HCT116 (cell line): ENCODE measurements around the gene IL3RA. TPM values are rescaled to one million over a fixed set of nuclear protein-coding genes. Genes with fewer than 3 reads are reported as not detected.

Experiments used
- ATAC-seq: fragments of 200-7000 bp; cut with Tn5 transposase; 2 replicates; pipeline ENCODE4 v1.9.1; 2020; ENCODE audit warnings: mild to moderate bottlenecking, moderate library complexity
- BruUV-seq: library from RNA; stranded (reverse); fragments of 400-500 nt; replicated peaks from 2 replicates; lab custom pipeline; 2021; lab: Mats Ljungman, UMichigan
- CTCF ChIA-PET: fragments of 300-600 bp; sonication (Branson Sonifier 250); formaldehyde crosslinking; loops from one replicate; lab custom pipeline; 2021; ENCODE audit warnings: antibody characterized with exemption; lab: Charles Lee
- POLR2A ChIA-PET: fragments of 300-600, 350-600 bp; sonication (Branson Sonifier 250); formaldehyde crosslinking; loops from one replicate; lab custom pipeline; 2021; ENCODE audit warnings: antibody characterized with exemption; lab: Charles Lee
- RAD21 ChIA-PET, 2 experiments: fragments of 300-600 bp; sonication (Branson Sonifier 250); formaldehyde crosslinking; loops; one replicate each; lab custom pipeline; 2023; ENCODE audit warnings: low total read pairs in 2 of 2; ENCODE audit not compliant: uncharacterized antibody in 2 of 2, unreplicated experiment in 2 of 2, low non-redundant PET in 1 of 2; lab: Charles Lee
- DNase-seq: peaks from one replicate; pipeline ENCODE4 v3.0.0-alpha.2; 2010; ENCODE audit warnings: low read depth, low spot score
- H2AFZ ChIP-seq: fragments of 200-600 bp; shearing (Covaris generic), sonication (generic); 2 replicates; pipeline ENCODE4 v1.6.1; 2017; ENCODE audit warnings: low read depth, mixed run types, mixed read lengths, antibody characterized with exemption, low read length; ENCODE audit not compliant: poor library complexity, severe bottlenecking
- H3K27ac ChIP-seq: 2 replicates; pipeline ENCODE4 v1.5.1; 2012; ENCODE audit warnings: low read depth, low read length
- H3K27me3 ChIP-seq: fragments of 200-600 bp; sonication (generic); 2 replicates; pipeline ENCODE4 v1.6.1; 2016; ENCODE audit warnings: mixed run types, low read length, mixed read lengths; ENCODE audit not compliant: insufficient read depth
- H3K36me3 ChIP-seq, 2 experiments: fragments of 200-500 bp in 1 of 2; fragments of 200-600 bp in 1 of 2; sonication (Bioruptor generic) in 1 of 2; sonication (generic) in 1 of 2; 2 replicates each; pipeline versions ENCODE4 v1.5.1 to v1.6.1; 2014 to 2016; ENCODE audit warnings: low read length in 2 of 2, inconsistent platforms in 1 of 2, mixed read lengths in 1 of 2, mixed run types in 1 of 2; ENCODE audit not compliant: insufficient read depth in 2 of 2, control insufficient read depth in 1 of 2
- H3K4me1 ChIP-seq, 2 experiments: fragments of 200-600 bp in 1 of 2; sonication (generic) in 1 of 2; 2 replicates each; pipeline versions ENCODE4 v1.5.1 to v1.6.1; 2012 to 2017; ENCODE audit warnings: low read length in 2 of 2, inconsistent platforms in 1 of 2, mild to moderate bottlenecking in 1 of 2, mixed read lengths in 1 of 2, mixed run types in 1 of 2, moderate library complexity in 1 of 2; ENCODE audit not compliant: insufficient read depth in 2 of 2, control insufficient read depth in 1 of 2
- H3K4me2 ChIP-seq: fragments of 200-600 bp; sonication (generic); 2 replicates; pipeline ENCODE4 v1.6.1; 2017; ENCODE audit warnings: mixed run types, low read length, mixed read lengths
- H3K4me3 ChIP-seq, 2 experiments: fragments of 200-600 bp in 1 of 2; sonication (generic) in 1 of 2; replicated peaks in 1 of 2; 2 replicates each; pipeline ENCODE4 v1.5.1; 2011 to 2016; ENCODE audit warnings: low read length in 2 of 2, control low read depth in 1 of 2, low read depth in 1 of 2, mild to moderate bottlenecking in 1 of 2, mixed read lengths in 1 of 2, mixed run types in 1 of 2
- H3K79me2 ChIP-seq: fragments of 200-600 bp; sonication (generic); 2 replicates; pipeline ENCODE4 v1.6.1; 2017; ENCODE audit warnings: mild to moderate bottlenecking, mixed run types, low read length, moderate library complexity, mixed read lengths; ENCODE audit not compliant: insufficient read depth
- H3K9ac ChIP-seq: fragments of 200-600 bp; sonication (generic); 2 replicates; pipeline ENCODE4 v1.6.1; 2016; ENCODE audit warnings: low read length, mixed read lengths
- H3K9me2 ChIP-seq: fragments of 200-600 bp; sonication (generic), shearing (Covaris generic); 2 replicates; pipeline ENCODE4 v1.6.1; 2017; ENCODE audit warnings: mixed run types, mild to moderate bottlenecking, moderate library complexity; ENCODE audit not compliant: insufficient read depth
- H3K9me3 ChIP-seq, 2 experiments: fragments of 200-500 bp in 1 of 2; fragments of 200-600 bp in 1 of 2; sonication (Bioruptor generic) in 1 of 2; sonication (generic) in 1 of 2; 2 replicates each; pipeline ENCODE4 v1.6.1; 2014 to 2017; ENCODE audit warnings: low read length in 2 of 2, mixed read lengths in 2 of 2, inconsistent platforms in 1 of 2, low read depth in 1 of 2, mild to moderate bottlenecking in 1 of 2, mixed run types in 1 of 2, moderate library complexity in 1 of 2; ENCODE audit not compliant: control insufficient read depth in 1 of 2, insufficient read depth in 1 of 2
- H4K20me1 ChIP-seq: fragments of 200-600 bp; sonication (generic), shearing (Covaris generic); 2 replicates; pipeline ENCODE4 v1.6.1; 2017; ENCODE audit warnings: mixed run types, mild to moderate bottlenecking, moderate library complexity; ENCODE audit not compliant: insufficient read depth
- CBX3 ChIP-seq: IDR thresholded peaks from 2 replicates; pipeline ENCODE4 v1.6.1; 2012; ENCODE audit warnings: low read depth
- CEBPB ChIP-seq: IDR thresholded peaks from 2 replicates; pipeline ENCODE4 v1.6.1; 2012; ENCODE audit warnings: low read depth
- EZH2phosphoT487 ChIP-seq: fragments of 200-600 bp; IDR thresholded peaks from 2 replicates; pipeline ENCODE4 v1.6.1; 2018; ENCODE audit warnings: antibody characterized with exemption, borderline replicate concordance
- FOSL1 ChIP-seq: IDR thresholded peaks from 2 replicates; pipeline ENCODE4 v1.6.1; 2012; ENCODE audit warnings: low read depth
- MAX ChIP-seq: IDR thresholded peaks from 2 replicates; pipeline ENCODE4 v1.6.1; 2012
- SRF ChIP-seq: IDR thresholded peaks from 2 replicates; pipeline ENCODE4 v1.6.1; 2012; ENCODE audit warnings: low read depth
- intact Hi-C: fragments of 100-400 bp; cut with micrococcal nuclease; formaldehyde crosslinking; loops from 2 replicates; pipeline ENCODE4 v1.10.0; 2022
- total RNA-seq: library from RNA; stranded (reverse); gene quantifications from one replicate; pipeline ENCODE4 v1.2.1, GENCODE V29; 2021; ENCODE audit not compliant: unreplicated experiment
- TF ChIP-seq, protein P1 (sequence below), 3 experiments: fragments of 200-600 bp in 1 of 3; sonication (generic) in 1 of 3; IDR thresholded peaks in 2 of 3; conservative IDR thresholded peaks in 1 of 3; 2 replicates each; pipeline ENCODE4 v1.5.1; 2012 to 2017; ENCODE audit warnings: low read depth in 2 of 3, low read length in 2 of 3, antibody characterized with exemption in 1 of 3, borderline replicate concordance in 1 of 3, control low read depth in 1 of 3, mild to moderate bottlenecking in 1 of 3, mixed read lengths in 1 of 3, mixed run types in 1 of 3, moderate library complexity in 1 of 3; ENCODE audit not compliant: insufficient read depth in 1 of 3
- TF ChIP-seq, protein P2 (sequence below): IDR thresholded peaks from 2 replicates; pipeline ENCODE4 v1.6.1; 2011; ENCODE audit warnings: mild to moderate bottlenecking, low read length, moderate library complexity; ENCODE audit not compliant: insufficient replicate concordance; ENCODE audit errors: extremely low read depth

IL3RA gene
- total RNA-seq, 1 experiment from 2014 or later = not detected

GRCh38 chrX:1292575-1293290 is 43.9 kb upstream of the IL3RA start:
- H3K27me3 ChIP-seq = no peaks in the 10 kb centered on the region
- no peak overlapping the region for H3K4me3 ChIP-seq
- H3K9me3 ChIP-seq = no peaks in the 10 kb centered on the region
- H3K9me2 ChIP-seq = no peaks in the 10 kb centered on the region
- H2AFZ ChIP-seq = no peak overlapping the region
- H4K20me1 ChIP-seq = no peaks in the 10 kb centered on the region
- no peak overlapping the region for H3K4me2 ChIP-seq
- no peaks in the 10 kb centered on the region for H3K4me1 ChIP-seq
- ChIA-PET POLR2A (no interaction called here), RAD21 (no interaction called here), CTCF (no interaction called here)
- BruUV-seq = no TSS peak
- no peak for DNase-seq
- intact Hi-C loops = no loop called here
- no peaks in the 10 kb centered on the region for H3K36me3 ChIP-seq
- no peak overlapping the region for H3K9ac ChIP-seq
- no peak overlapping the region for H3K27ac ChIP-seq
- no peaks in the 10 kb centered on the region for H3K79me2 ChIP-seq
- no peak for TF ChIP-seq CBX3
- TF ChIP-seq SRF = no peak
- TF ChIP-seq, protein P1, sequence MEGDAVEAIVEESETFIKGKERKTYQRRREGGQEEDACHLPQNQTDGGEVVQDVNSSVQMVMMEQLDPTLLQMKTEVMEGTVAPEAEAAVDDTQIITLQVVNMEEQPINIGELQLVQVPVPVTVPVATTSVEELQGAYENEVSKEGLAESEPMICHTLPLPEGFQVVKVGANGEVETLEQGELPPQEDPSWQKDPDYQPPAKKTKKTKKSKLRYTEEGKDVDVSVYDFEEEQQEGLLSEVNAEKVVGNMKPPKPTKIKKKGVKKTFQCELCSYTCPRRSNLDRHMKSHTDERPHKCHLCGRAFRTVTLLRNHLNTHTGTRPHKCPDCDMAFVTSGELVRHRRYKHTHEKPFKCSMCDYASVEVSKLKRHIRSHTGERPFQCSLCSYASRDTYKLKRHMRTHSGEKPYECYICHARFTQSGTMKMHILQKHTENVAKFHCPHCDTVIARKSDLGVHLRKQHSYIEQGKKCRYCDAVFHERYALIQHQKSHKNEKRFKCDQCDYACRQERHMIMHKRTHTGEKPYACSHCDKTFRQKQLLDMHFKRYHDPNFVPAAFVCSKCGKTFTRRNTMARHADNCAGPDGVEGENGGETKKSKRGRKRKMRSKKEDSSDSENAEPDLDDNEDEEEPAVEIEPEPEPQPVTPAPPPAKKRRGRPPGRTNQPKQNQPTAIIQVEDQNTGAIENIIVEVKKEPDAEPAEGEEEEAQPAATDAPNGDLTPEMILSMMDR (IDR thresholded peaks at IDR 0.05 in 2 of 3, conservative IDR thresholded peaks at IDR 0.05 in 1 of 3; ENCODE audit: borderline replicate concordance in 1 of 3, insufficient read depth in 1 of 3, low read depth in 2 of 3, low read length in 2 of 3) = no peak
- TF ChIP-seq EZH2phosphoT487 = no peak
- TF ChIP-seq FOSL1 = no peak
- no peak for TF ChIP-seq MAX
- no peak for TF ChIP-seq CEBPB
- TF ChIP-seq, protein P2, sequence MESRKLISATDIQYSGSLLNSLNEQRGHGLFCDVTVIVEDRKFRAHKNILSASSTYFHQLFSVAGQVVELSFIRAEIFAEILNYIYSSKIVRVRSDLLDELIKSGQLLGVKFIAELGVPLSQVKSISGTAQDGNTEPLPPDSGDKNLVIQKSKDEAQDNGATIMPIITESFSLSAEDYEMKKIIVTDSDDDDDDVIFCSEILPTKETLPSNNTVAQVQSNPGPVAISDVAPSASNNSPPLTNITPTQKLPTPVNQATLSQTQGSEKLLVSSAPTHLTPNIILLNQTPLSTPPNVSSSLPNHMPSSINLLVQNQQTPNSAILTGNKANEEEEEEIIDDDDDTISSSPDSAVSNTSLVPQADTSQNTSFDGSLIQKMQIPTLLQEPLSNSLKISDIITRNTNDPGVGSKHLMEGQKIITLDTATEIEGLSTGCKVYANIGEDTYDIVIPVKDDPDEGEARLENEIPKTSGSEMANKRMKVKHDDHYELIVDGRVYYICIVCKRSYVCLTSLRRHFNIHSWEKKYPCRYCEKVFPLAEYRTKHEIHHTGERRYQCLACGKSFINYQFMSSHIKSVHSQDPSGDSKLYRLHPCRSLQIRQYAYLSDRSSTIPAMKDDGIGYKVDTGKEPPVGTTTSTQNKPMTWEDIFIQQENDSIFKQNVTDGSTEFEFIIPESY = no peak
- ATAC-seq = no peak
